GM21528 (cell line): ENCODE data around the gene ZNF276.
"Not testable (repeated sequence)": the region's sequence is repeated elsewhere in the genome, so short reads cannot be mapped to it uniquely, and the experiment has no call there.

Experiments used
- ATAC-seq: cut with Tn5 transposase; IDR thresholded peaks from one replicate; pipeline ENCODE4 v1.9.1; 2021; ENCODE audit warnings: mild to moderate bottlenecking, moderate library complexity; ENCODE audit not compliant: unreplicated experiment, low FRiP score

The ZNF276 gene

GRCh38 chr16:89695086-89695874, 26.1 kb upstream of the ZNF276 start:
- no peak for ATAC-seq

GRCh38 chr16:89695875-89696669, 25.3 kb upstream of the ZNF276 start:
- no peak for ATAC-seq

- no peak for ATAC-seq
Observed at GRCh38 chr16:89696670-89697128, 24.6 kb upstream of the ZNF276 start.

- no peak for ATAC-seq
Observed at GRCh38 chr16:89697161-89697615, 24.1 kb upstream of the ZNF276 start.

- ATAC-seq: no peak
Observed at GRCh38 chr16:89697616-89698331, 23.6 kb upstream of the ZNF276 start.

DNA sequence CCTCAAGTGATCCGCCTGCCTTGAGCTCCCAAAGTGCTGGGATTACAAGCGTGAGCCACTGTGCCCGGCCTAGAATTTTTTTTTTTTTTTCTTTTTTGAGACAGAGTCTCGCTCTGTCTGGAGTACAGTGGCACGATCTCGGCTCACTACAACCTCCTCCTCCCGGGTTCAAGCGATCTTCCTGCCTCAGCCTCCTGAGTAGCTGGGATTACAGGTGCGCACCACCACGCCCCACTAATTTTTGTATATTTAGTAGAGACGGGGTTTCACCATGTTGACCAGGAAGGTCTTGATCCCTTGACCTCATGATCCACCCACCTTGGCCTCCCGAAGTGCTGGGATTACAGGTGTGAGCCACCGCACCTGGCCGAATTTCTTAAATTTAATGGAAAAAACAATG, 22.6 kb upstream of the ZNF276 start:
- not testable (repeated sequence) for ATAC-seq

DNA sequence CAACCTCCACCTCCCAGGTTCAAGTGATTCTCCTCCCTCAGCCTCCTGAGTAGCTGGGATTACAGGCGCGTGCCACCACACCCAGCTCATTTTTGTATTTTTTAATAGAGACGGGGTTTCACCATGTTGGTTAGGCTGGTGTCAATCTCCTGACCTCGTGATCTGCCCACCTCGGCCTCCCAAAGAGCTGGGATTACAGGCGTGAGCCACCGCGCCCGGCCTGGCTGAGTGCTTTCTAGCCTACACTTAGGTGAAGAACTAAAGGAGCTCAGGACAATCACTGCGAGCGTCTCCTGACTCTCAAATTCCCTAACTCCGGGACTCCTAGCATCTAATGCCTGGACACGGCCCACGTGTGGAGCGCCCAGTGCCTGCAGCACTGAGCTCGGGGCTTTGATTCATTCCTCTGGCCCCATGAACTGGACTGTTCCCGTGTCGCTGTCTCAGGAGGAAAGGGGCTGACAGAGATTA, 21.7 kb upstream of the ZNF276 start:
- not testable (repeated sequence) for ATAC-seq

DNA sequence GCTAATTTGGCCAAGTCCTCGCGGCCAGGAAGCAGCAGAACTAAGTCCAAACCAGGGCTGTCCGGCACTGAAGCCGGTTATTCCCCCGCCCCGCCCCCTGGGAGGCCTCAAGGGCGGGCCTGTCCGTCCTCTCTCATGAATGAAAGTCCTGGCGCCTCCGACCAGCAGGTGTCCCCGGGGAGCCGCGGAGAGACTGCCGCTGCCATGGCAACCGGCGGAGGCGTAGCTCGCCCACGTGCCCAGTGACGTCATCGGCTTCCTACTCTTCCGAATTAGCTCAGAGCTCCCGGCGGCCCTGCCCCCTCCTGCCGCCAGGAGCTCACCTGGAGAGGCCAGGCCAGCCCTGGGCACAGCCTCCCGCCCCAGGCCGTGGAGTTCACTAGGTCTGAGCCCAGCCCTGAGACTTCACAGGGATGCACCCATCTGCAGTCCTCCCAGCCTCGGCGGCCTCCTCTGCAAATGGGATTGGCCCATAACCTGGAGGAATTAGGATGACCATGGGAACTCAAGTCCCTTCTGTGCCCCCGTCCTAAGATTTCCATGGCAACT, 21.2 kb upstream of the ZNF276 start:
- no peak for ATAC-seq

GRCh38 chr16:89700649-89701424, 20.5 kb upstream of the ZNF276 start:
- peak; percentile 16 for ATAC-seq

DNA sequence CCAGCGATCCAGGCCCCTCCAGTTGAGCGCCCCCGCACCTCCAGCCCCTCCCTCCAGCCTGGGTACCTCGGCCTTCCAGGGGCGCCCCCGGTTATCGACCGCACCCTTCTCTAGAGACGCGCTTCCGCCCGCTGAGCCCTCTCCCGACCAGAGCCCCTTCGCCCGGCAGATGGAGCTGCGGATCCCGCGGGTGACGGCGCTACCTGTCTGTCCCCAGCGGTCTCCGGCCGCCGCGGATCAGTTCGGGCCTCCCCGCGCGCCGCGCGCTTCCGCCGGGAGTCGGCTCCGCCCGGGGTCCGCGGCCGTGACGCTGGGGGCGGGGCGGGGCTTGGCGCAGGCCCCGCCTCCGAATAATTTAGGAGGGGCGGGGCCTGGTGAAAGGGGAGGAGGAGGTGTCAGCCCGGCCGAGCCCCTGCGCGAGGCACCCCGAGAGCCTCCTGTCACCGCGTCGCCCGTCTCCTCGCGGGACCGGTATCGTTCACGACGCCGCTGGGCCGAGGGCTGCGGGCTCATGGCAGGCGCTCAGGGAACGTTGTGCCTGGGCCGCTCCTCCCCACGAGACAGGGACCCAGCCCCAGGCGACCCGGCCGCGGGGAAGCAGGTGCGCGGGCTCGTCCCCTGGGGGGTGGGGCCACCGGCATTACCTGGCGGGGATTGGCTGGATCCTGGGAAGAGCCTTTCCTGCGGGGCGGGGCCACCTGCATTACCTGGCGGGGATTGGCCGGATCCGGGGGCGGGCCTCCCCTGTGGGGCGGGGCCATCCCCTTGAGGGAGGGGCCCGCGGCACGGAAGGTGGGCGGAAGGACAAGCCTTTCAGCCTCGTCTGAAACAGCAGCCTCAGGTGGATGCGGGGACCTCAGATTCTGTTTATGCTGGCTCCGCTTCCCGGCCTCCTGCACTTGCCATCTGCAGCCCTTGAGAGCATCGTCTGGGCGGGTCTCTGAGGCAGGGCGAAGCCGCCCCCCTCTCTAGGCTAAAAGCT, 19.6 kb upstream of the ZNF276 start, which contains the start of gene SPATA2L:
SPATA2L (minus strand) TSS at position 281 of the 982 bp plus-strand sequence. CDS start 473 bp downstream, outside the sequence.
- ATAC-seq: peak; percentile 64

- no peak for ATAC-seq
Observed at GRCh38 chr16:89704281-89704680, 17.1 kb upstream of the ZNF276 start.

DNA sequence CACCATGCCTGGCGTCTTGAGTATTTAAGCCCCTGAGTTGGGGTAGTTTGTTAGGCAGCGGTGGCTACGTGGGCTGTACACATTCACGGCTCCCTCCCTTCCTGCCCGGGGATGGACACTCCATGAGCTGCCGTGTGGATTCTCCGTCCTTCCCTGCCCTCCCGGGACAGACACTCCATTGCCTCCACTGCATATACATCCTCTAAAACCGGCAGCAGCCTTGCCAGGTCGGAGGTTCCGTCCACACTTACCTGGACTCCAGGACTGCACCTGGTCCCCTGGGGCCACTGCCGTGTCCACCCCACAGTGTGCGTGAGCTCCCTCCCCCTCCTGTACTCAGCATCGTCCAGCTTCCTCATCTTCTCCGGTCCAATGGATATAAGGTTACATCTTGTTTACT, 16.3 kb upstream of the ZNF276 start:
- no peak for ATAC-seq

- ATAC-seq: no peak
Observed at GRCh38 chr16:89706518-89707260, 14.6 kb upstream of the ZNF276 start.

DNA sequence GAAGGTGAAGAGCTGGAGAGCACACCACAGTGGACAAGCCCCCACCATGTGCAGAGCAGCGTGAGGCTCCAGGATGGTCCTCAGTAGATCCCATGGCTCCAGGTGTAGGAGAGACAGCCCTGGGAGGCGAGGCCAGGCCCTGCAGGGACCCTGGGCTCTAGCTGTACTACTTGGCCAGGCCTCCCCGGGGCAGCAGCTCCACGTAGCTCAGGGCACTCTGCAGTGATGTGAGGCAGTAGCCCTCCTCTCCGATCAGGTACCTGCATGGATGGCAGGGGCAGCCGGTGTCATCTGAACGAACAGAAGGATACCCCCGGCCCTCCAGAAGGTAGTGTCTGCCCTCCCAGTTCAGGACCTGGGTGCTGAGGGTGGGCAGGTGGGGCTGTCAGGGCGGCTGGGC, 13.6 kb upstream of the ZNF276 start:
- no peak for ATAC-seq

DNA sequence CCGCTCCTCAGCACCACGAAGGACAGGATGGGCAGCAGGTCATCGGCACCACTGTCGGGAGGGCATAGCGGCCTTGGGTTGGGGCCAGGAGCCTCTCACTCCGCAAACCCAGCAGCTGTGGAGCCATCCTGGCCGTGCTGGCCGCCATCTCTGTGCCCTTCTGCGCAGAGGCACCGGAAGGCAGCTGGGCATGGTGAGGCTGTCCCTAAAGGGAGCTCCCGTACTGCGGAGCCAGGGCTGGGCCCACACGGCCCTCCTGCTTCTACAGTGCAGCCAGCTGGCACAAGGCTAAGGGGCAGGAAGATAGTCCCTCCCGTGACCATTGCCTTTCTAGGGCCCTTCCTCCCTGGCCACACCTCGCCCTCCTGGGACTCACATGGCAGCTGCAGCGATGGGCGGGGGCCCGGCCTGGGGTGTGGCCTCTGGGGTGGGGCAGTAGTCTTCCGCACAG, 12.8 kb upstream of the ZNF276 start:
- no peak for ATAC-seq

GRCh38 chr16:89709166-89709565, 12.2 kb upstream of the ZNF276 start:
- ATAC-seq: no peak

DNA sequence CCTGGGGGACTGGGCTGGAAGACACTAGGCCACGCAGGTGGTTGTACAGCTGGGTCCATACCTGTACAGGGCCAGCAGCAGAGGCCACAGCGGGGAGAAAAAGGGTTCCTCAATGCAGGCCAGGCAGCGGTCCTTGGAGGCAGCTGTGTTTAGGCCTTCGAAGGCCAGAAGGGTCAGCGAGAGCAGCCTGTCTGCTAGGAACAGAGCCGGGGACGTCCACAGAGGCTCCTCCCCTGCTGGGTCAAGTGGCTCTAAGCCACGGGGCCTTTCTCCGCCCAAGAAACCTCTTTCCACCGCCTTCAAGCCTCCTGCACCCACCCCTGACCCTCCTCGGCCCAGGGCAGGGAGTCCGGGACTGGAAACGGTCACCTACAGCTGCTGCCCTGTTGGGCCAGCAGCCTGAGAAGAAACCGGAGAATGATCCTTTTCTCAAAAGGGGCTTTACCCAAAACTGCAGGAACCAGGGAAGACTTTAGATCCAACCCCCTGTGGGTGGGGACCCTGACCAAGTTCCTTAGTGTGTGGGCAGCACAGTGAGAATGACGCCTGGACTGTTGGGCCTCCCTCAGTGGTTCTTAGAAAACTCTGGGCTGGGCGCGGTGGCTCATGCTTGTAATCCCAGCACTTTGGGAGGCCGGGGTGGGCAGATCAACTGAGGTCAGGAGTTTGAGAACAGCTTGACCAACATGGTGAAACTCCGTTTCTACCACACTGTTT, 11.5 kb upstream of the ZNF276 start:
- no peak for ATAC-seq
